GM18520 (cell line): ENCODE measurements around the gene CRLF1.

Experiments used
- ATAC-seq: cut with Tn5 transposase; IDR thresholded peaks from one replicate; pipeline ENCODE4 v1.9.1; 2021; ENCODE audit not compliant: unreplicated experiment

CRLF1 gene

DNA sequence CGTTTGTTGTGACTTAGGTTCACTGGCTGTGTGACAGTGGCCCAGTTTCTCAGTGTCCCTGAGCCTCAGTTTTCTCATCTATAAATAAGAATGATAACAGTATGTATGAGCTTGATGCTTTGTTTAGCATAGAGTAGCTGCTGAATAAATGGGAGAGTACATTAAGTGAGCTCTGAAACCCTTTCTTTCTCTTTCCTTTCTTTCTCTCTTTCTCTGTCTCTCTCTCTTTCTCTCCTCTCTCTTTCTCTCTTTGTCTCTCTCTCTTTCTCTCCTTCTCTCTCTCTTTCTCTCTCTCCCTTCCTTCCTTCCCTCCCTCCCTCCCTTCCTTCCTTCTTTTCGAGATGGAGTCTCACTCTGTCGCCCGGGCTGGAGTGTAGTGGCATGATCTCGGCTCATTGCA, 46.9 kb downstream of the CRLF1 start:
- no peak for ATAC-seq

DNA sequence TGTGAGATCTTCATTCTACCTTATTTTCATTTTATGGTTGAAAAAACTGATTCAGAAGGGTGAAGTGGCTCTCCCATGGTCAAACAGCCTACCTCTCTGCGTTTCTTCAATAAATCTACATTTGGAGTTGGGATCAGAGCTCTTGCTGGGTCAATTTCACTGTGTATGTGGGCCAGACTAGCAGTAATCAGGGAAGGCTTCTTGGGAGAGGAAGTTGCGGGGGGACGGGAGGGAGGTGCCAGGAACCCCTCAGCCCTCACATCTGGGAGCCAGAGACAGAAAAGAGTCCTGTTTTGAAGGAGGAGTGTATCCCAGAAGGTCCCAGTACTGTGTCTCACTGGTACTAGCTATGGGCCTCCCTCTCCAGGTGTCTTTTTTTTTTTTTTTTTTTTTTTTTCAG, 48.0 kb downstream of the CRLF1 start:
- ATAC-seq = no peak

DNA sequence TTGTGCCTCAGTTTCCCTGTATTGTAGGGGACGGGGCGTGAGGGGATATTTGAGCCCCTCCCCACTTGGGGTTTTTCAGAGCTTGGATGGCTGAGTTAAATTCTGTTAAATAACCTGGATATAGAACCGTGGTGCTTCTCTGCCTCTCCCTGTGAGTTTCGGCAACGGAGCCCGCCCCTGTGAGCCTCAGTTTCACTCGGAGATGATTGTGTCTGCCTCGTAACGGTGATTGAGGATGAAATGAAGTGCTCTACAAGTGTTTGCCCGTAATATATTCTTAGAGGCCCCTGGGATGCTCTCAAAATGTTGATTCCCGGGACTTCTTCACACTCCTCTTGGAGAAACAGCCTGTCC, 48.4 kb downstream of the CRLF1 start:
- no peak for ATAC-seq

DNA sequence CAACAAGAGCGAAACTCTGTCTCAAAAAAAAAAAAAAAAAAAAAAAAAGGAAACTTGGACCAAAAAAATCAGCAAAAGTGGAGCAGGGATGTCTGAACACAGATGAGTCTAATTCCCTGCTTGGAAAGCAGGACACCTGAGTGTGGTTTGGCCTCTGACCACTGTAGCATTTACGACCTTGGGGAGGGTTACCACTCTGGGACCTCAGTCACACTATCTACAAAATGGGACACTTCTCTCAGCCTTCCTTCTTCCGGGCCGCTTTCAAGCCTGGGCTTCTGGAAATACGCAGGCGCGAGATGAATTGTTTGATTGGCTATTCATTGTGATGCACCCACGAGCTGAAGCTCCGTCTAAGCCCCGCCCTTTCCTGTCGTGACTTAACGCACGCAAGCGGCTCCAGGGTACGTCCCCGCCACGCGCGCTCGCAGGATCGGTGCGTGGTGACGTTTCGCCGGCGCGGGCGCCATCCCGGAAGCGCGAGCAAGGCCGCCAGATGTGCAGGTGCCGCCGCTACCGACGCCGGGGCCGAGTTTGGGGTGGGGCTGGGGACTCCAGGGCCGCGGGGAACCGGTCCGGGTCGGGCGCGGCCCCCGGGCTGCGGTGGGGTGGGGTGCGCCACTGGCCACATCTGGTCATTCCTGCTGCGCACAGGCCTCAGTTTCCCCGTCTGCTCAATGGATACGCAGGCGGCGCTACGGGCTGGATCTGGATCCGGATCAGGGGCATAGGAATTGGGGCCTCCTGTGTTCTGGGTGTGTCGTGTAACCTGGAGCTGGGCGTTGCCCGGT, 49.0 kb downstream of the CRLF1 start, which contains the start of gene KXD1:
TSS of gene KXD1 (plus strand) at position 460 of the 791 bp plus-strand sequence. CDS start 4,187 bp downstream, outside the sequence.
- peak; percentile 96 for ATAC-seq

DNA sequence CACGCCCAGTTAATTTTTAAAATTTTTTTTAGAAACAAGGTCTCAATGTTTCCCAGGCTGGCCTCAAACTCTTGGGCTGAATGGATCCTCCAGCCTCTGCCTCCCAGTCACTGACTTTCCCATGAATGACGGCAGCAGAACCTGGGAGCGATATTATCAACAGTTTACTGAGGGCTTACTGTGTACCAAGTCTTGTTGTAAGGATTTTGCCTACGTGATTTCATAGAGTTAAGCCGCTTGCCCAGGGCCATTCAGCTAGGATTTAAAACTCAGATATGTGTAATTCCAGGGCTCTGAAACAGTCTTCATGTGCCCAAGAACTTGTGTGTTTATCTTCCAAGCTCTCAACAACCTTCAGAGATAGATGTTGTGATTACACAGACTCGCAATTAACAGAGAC, 55.0 kb downstream of the CRLF1 start:
- no peak for ATAC-seq

DNA sequence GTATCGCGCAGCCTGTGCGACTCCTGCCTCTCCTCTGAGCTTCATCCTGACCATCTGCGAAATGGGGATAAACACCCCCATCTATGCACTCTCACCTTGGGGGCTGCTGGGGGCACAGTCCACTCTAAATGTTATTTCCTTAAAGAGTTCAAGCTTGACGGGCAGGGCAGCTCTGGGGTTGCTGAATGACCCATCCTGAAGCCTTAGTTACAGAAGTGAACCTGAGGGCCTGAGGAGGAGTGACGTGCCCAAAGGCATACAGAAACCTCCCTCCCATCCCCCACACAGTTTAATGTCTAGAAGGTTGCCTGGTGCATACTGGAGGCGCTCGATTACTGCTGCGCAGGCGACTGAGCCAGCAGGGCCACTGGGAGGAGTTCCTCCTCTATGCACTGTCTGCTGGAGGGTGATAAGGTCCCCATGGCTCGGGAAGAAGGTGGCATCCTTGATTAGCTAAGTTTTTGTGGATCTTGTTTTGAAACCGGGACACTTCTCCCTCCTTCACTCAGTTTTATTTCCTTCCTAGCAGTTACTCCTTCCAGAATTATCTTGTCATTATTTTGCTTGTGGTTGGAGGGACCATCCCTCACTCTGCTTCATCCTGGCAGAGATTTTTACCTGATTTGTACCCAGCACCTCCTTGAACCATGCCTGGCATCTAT, 62.7 kb downstream of the CRLF1 start:
- peak; percentile 43 for ATAC-seq
